Adrenal gland (tissue), 12 donors: ENCODE measurements around the gene MINPP1. TPM values are rescaled to one million over a fixed set of nuclear protein-coding genes. Genes with fewer than 3 reads are reported as not detected.

Experiments used
- DNase-seq, 7 donors: peaks; one replicate each; pipeline ENCODE4 v3.0.0-alpha.2; 2019 to 2020
- H3K27ac ChIP-seq, 5 donors: fragments of 200-600 bp; sonication (generic) in 4 of 5; 1 replicate in 3 of 5; 2 replicates in 2 of 5; pipeline versions ENCODE4 v1.5.1 to v1.8.0; 2016 to 2020; ENCODE audit warnings: mild to moderate bottlenecking in 1 of 5
- H3K27me3 ChIP-seq: fragments of 200-600 bp; 2 replicates; pipeline ENCODE4 v1.8.0; 2021
- H3K36me3 ChIP-seq, 2 donors: fragments of 200-600 bp; replicated peaks in 1 of 2; 1 replicate in 1 of 2; 2 replicates in 1 of 2; pipeline versions ENCODE4 v1.5.1 to v1.8.0; 2018 to 2022
- H3K4me1 ChIP-seq, 2 donors: fragments of 200-600 bp; replicated peaks in 1 of 2; 1 replicate in 1 of 2; 2 replicates in 1 of 2; pipeline versions ENCODE4 v1.5.1 to v1.8.0; 2018 to 2021
- H3K4me3 ChIP-seq, 4 donors: fragments of 200-600 bp; sonication (generic) in 3 of 4; one replicate each; pipeline ENCODE4 v1.5.1; 2016 to 2018
- H3K9me3 ChIP-seq, 3 donors: fragments of 200-600 bp; sonication (generic) in 1 of 3; replicated peaks in 1 of 3; 1 replicate in 2 of 3; 2 replicates in 1 of 3; pipeline versions ENCODE4 v1.5.1 to v1.8.0; 2016 to 2021
- CTCF ChIP-seq, 6 experiments: fragments of 450-650 bp in 4 of 6; fragments of 200-600 bp in 2 of 6; sonication (generic) in 1 of 6; IDR thresholded peaks; 1 replicate in 5 of 6; 2 replicates in 1 of 6; pipeline versions ENCODE4 v1.5.1 to v1.8.0; 2016 to 2021; ENCODE audit warnings: antibody characterized with exemption in 6 of 6, mild to moderate bottlenecking in 2 of 6, moderate library complexity in 1 of 6
- POLR2A ChIP-seq, 2 donors: fragments of 450-650 bp; IDR thresholded peaks; one replicate each; pipeline ENCODE4 v1.6.1; 2017; ENCODE audit warnings: antibody characterized with exemption in 2 of 2, mild to moderate bottlenecking in 2 of 2, moderate library complexity in 1 of 2
- WGBS, 4 donors: extraction: QIAGEN DNeasy Blood & Tissue Kit in 2 of 4; methylation state at CpG; one replicate each; pipeline versions ENCODE4 v1.1.5 to v1.1.7; 2013 to 2017; 5-methylcytosine and 5-hydroxymethylcytosine counted together
- intact Hi-C, 2 donors: fragments of 100-400 bp; cut with DNase I; formaldehyde crosslinking; loops; one replicate each; pipeline versions ENCODE4 v1.14.1 to v1.15.0; 2022 to 2023
- polyA plus RNA-seq, 3 donors: library from polyadenylated mRNA; stranded (reverse); fragments of 200-250 nt in 2 of 3; fragments of 350-450 nt in 1 of 3; fragmentation: Illumina TruSeq in 1 of 3; extraction: RNeasy Lipid Tissue Mini Kit (QIAGEN cat#74804) in 1 of 3; gene quantifications; one replicate each; pipeline ENCODE4 v1.2.3, GENCODE V29; 2013 to 2014
- total RNA-seq, 9 donors: library from RNA; depleted of rRNA in 4 of 9; stranded (reverse); fragments of >200 nt in 4 of 9; fragments of 120-200 nt in 1 of 9; fragmentation: NEBNext Ultra II Directional in 1 of 9; extraction: Animal tissue kit (Norgen Biotek cat#: 25700) in 1 of 9; gene quantifications; one replicate each; pipeline versions ENCODE4 v1.1.0 to v1.2.4, GENCODE V29; 2013 to 2023
- donor health status: healthy with polysubstance abuse.
- donor health status: Bipolar disorder and iron deficiency.
- donor health status: DM: yes; HTN: yes; CAD: no.
- donor health status: DM: no; HTN: no; CAD: no.
- donor health status: DM: no; HTN: no; CAD: no.
- donor health status: DM: yes; HTN: yes; CAD: no.

Gene MINPP1
- total and polyA plus RNA-seq, 12 donors, result 19.4 to 75.8 (median 44.7) TPM

DNA sequence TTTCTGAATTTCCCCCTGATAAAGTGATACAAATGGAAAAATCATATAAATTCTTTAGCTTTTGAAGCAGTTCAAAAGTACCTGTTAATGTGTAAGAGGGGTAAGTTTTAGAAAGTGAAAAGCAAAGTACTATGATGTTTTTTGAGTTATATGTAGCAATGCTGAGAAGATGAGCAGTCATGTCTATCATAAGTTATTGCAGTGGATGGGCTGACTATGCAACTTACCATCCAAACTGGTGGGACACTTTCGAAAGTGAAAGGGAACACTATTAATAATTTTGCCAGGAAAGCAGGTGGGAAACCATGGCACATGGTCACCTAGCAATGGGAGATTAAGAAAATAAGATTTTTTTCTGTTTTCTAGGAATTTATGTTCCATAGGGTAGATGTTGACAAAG lies 4.1 kb downstream of the MINPP1 start:
- intact Hi-C loops, result no loop called here
- WGBS, 4 donors, result 96 to 98% (median 97%) methylated on average over 1 of the region's 1 CpG
- Histone ChIP-seq H3K9me3 (peaks cover 0 to 5% (median 0%) of the 10 kb centered on the region in 3 donors), H3K4me1 (peaks cover 7 to 20% of the 10 kb centered on the region in 2 donors), H3K4me3 (no peak overlapping the region), H3K27ac (no peak overlapping the region), H3K36me3 (peaks cover 0 to 22% of the 10 kb centered on the region in 2 donors), H3K27me3 (no peaks in the 10 kb centered on the region)
- no peak for DNase-seq
- no peak for TF ChIP-seq POLR2A (IDR thresholded peaks at IDR 0.05)
- no peak for TF ChIP-seq CTCF (IDR thresholded peaks at IDR 0.05)

GRCh38 chr10:87510025-87510424 lies 5.3 kb downstream of the MINPP1 start:
- intact Hi-C loops, result no loop called here
- no peak overlapping the region for H3K4me3 ChIP-seq
- H3K36me3 ChIP-seq, result peaks cover 0 to 34% of the 10 kb centered on the region in 2 donors
- H3K9me3 ChIP-seq, result peaks cover 0 to 5% (median 0%) of the 10 kb centered on the region in 3 donors
- TF ChIP-seq CTCF (IDR thresholded peaks at IDR 0.05), result no peak
- peaks cover 7 to 17% of the 10 kb centered on the region in 2 donors for H3K4me1 ChIP-seq
- no peak overlapping the region for H3K27ac ChIP-seq
- no peak for DNase-seq
- 90 to 95% (median 92%) methylated on average over 3 of the region's 3 CpGs for WGBS, 4 donors
- no peaks in the 10 kb centered on the region for H3K27me3 ChIP-seq

- no peak for DNase-seq
- H3K4me3 ChIP-seq, result no peak overlapping the region
- WGBS, 4 donors, result 95 to 97% (median 96%) methylated on average over 3 of the region's 3 CpGs
- H3K36me3 ChIP-seq, result peaks cover 0 to 37% of the 10 kb centered on the region in 2 donors
- peaks cover 0 to 5% (median 0%) of the 10 kb centered on the region in 3 donors for H3K9me3 ChIP-seq
- peaks cover 0 to 9% of the 10 kb centered on the region in 2 donors for H3K4me1 ChIP-seq
- intact Hi-C loops, result no loop called here
- TF ChIP-seq CTCF (IDR thresholded peaks at IDR 0.05) (no peak), POLR2A (IDR thresholded peaks at IDR 0.05) (no peak)
- no peak overlapping the region for H3K27ac ChIP-seq
- H3K27me3 ChIP-seq, result no peaks in the 10 kb centered on the region
These were observed 6.8 kb downstream of the MINPP1 start for GRCh38 chr10:87511526-87511925.

DNA sequence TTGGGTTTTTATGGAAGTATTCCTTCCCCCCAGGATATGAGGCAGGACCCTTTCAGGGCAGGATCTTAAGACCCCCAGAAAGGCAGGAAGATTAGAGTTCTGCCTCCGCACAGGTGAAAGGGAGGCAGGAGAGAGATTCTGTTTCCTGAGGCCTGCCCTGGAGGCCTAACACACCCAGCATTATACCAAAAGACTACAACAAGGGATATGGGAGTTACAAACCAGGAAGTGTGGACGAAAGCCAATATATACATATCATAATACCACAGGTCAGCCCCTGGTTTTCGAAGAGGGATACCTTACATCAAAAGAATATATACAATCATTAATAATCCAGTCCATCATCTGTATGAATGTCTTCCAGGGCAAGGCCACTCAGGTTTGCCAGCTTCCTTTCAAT lies 14.2 kb downstream of the MINPP1 start:
- Histone ChIP-seq H3K9me3 (no peaks in the 10 kb centered on the region), H3K27ac (no peak overlapping the region), H3K27me3 (no peaks in the 10 kb centered on the region), H3K36me3 (peaks cover 0 to 25% of the 10 kb centered on the region in 2 donors), H3K4me1 (peaks cover 3 to 6% of the 10 kb centered on the region in 2 donors), H3K4me3 (no peak overlapping the region)
- TF ChIP-seq CTCF (IDR thresholded peaks at IDR 0.05) (no peak), POLR2A (IDR thresholded peaks at IDR 0.05) (no peak)
- DNase-seq, result no peak
- intact Hi-C loops, result no loop called here
- 91 to 95% (median 93%) methylated on average over 3 of the region's 3 CpGs for WGBS, 4 donors
